HG02884 (cell line): ENCODE results near the gene ACTL10.
"Not testable (repeated sequence)": the region's sequence is repeated elsewhere in the genome, so short reads cannot be mapped to it uniquely, and the experiment has no call there.

Source experiments
- ATAC-seq: cut with Tn5 transposase; IDR thresholded peaks from one replicate; pipeline ENCODE4 v1.9.1; 2021; ENCODE audit warnings: mild to moderate bottlenecking, moderate library complexity; ENCODE audit not compliant: unreplicated experiment

ACTL10 gene

GRCh38 chr20:33693741-33694638 is 27.2 kb downstream of the ACTL10 start:
- ATAC-seq: no peak

- no peak for ATAC-seq
Observed at GRCh38 chr20:33694639-33695012, 27.9 kb downstream of the ACTL10 start.

DNA sequence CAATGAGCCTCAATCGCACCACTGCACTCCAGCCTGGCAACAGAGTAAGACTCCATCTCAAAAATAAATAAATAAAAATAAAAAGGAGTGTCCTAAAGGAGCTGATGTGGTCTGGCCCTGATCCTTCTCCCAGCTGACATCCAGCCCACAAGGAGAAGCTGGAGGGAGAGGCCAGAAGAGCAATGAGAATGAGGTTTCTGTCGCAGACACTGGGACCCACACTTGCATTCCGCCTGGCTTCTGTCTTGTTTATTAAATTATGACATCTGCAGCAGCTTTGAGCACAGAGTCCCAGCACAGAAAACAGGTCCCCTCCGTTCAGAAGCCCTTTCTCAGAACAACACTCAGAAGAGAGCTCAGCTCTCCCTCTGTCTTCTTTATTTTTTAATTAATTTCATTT is 29.7 kb downstream of the ACTL10 start:
- ATAC-seq: no peak

DNA sequence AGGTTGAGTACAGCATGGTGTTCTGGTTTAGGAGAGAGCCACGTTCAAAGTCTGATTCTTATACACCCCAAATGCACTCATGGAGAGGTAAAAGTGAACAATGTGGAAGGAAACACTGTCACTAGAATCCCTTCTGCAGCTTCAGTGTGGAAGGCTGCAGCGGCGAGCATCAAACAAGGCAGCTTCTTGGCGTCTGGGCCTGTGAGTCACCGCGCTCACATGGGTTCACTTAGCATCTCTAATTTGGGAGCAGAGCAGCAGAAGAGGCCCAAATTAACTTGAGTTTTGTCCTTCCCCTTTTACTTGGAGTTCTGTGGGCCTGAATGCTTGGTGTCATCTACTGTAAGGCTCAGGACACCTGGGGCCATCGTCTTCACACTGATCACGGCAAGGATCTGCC is 30.4 kb downstream of the ACTL10 start:
- no peak for ATAC-seq

DNA sequence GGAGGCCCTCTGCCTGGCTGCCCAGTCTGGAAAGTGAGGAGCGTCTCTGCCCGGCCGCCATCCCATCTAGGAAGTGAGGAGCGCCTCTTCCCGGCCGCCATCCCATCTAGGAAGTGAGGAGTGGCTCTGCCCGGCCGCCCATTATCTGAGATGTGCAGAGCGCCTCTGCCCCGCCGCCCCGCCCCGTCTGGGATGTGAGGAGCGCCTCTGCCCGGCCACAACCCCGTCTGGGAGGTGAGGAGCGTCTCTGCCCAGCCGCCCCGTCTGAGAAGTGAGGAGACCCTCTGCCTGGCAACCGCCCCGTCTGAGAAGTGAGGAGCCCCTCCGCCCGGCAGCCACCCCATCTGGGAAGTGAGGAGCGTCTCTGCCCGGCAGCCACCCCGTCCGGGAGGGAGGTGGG is 32.2 kb downstream of the ACTL10 start:
- not testable (repeated sequence) for ATAC-seq

- ATAC-seq: not testable (repeated sequence)
Observed at GRCh38 chr20:33700696-33701441, 34.1 kb downstream of the ACTL10 start.

DNA sequence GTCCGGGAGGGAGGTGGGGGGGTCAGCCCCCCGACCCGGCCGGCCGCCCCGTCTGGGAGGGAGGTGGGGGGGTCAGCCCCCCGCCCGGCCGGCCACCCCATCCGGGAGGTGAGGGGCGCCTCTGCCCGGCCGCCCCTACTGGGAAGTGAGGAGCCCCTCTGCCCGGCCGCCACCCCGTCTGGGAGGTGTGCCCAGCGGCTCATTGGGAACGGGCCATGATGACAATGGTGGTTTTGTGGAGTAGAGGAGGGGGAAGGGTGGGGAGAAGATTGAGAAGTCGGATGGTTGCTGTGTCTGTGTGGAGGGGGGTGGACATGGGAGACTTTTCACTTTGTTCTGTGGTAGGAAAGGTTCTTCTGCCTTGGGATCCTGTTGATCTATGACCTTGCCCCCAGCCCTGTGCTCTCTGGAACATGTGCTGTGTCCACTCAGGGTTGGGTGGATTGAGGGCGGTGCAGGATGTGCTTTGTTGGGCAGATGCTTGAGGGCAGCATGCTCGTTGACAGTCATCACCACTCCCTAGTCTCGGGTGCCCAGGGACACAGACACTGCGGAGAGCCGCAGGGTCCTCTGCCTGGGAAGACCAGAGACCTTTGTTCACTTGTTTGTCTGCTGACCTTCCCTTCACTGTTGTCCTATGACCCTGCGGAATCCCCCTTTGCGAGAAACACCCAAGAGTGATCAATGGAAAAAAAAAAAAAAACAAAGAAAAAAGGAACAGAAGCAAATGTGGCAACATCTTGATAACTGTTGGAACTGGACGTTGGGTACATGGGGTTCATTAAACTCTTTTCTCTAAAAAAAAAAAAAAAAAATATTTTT is 35.1 kb downstream of the ACTL10 start:
- ATAC-seq: no peak

DNA sequence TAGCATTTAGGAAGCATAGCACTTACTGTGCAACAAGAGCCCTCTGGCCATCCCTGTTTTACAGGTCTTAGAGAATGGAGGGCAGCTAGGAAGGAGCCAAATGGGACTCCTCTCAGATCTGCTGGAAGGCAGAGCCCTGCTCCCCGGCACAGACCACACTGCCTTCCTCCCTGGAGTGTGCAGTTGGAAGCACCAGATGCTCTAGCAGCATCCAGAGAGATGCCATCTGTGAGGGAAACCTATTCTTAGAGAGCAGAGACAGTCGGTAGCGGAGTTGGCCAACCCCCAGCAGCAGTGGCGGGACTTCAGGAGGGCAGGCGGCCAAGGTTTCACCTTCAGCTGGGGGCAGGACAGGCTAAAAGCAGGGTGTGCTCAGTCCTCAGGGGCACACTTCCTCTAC is 36.1 kb downstream of the ACTL10 start:
- no peak for ATAC-seq

DNA sequence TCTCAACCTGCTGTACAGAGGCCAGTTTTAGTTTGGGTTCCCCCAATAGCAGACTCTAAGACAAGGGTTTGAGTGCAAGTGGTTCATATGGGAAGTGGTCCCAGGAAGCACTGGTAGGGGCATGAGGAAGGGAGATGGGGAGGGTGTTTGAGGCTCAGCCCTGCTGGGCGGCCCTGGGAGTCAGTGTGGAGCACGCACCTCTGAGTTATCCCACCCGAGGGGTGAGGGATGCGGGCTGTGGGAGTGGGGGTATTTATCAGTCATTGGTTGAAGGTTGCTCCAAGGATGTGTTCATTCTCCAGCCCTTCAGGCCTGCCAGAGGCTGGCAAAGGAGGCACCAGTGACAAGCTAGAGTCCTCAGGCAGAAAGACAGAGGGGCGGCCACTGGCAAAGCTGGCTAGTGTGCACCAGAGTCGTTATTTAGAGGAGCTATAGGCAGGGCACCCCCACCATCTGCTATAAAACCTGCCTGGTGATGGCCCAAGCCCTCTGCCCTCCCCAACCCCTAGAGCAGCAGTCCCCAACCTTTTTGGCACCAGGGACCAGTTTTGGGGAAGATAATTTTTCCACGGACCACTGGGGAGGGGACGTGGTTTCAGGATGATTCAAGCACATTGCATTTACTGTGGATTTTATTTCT is 36.9 kb downstream of the ACTL10 start:
- no peak for ATAC-seq

DNA sequence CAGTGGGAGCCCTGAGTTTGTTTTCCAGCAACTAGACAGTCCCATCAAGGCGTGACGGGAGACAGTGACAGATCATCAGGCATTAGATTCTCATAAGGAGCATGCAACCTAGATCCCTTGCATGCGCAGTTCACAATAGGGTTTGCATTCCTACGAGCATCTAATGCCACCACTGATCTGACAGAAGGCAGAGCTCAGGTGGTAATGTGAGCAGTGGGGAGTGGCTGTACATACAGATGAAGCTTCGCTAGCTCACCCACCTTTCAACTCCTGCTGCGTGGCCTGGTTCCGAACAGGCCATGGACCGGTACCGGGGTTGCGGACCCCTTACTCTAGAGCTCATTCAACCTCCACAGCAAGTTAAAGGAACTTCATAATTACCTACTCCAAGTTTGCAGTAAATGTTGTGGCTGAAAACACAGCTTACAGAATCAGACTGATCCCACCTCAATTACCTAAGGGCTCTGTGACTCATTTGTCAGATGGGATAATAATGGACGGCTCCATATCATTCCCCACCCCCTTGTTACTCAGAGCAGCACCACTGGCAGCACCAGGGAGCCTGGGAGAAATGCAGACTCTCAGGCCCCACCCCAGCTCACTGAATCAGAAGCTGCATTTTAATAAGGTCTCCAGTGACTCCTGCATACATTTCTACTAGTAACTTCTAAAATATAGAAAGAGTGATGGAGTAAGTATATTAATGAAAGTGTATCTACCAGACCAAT is 37.6 kb downstream of the ACTL10 start:
- no peak for ATAC-seq

GRCh38 chr20:33707668-33708067 is 40.9 kb downstream of the ACTL10 start:
- ATAC-seq: no peak

DNA sequence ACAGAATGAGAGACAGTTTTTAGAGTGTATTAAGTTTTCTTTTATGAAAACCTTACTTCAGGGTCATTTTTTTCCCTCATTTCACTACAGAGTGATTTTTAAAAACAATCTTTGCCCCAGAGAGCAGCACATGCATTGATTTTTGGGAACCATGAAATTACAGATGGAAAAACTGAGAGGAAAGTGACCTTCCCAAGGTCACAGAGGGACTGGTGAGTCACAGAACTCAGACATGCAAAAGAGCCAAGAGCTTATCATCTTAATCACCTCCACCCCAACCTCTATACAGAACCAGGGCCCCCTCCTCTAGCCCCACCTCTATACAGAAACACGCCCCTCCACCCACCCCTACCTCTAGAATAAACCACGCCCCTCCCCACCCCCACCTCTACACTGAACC is 42.7 kb downstream of the ACTL10 start:
- no peak for ATAC-seq

- no peak for ATAC-seq
Observed at GRCh38 chr20:33709905-33710541, 43.3 kb downstream of the ACTL10 start.

DNA sequence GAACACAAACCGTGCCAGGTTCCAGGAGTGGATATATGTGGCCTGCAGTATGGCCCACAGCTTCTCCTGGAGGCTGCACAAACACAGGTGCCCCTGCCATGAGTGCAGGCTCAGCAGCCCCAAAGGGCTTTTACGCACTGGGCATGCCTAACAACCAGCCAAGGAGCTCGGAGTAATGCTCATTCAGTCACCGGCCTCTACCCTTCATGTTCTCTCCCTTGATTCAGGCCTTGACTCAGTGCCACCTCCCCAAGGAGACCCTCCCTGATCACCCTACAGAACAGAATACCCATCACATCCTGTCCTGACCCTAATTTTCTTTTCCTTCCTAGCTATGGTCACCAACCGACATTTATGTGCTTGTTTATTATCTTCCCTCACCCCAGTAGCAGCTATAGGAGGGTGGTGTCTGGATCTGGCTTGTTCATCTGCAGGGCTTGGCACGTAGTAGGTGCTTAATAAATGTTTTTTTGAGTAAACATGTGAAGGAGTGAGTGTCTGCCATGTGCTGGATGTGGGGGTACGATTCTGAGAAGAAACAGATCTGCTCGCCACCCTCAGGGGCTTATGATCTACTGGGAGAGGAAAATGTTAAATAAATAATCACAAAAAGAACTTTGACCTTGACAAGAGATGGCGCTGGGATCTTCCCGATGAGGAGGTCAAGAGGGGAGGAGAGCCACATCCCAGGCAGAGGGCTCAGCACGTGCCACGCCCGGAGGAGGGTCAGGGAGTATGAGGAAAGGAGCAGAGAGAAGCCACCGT is 44.1 kb downstream of the ACTL10 start:
- no peak for ATAC-seq

GRCh38 chr20:33711446-33711738 is 44.6 kb downstream of the ACTL10 start:
- no peak for ATAC-seq

DNA sequence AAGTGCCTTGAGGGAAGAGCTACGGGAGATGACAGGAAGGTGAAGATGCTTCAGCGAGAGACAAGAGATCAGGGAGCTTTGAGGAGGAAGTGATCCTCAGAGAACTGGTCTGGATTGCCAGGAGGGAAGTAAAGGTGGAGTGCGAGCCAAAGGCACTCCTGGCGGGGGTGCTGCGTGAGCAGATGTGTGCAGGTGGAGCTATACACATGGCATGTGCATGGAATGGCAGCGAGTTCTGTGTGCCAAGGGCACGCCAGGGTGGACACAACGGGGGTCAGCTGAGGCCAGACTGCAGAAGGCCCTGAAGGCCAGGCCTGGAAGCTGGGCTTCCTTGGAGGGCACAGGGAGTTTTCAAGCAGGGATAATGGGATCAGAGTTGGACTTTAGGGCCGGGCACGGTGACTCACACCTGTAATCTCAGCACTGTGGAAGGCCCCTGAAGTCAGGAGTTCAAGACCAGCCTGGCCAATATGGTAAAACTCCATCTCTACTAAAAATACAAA is 47.2 kb downstream of the ACTL10 start:
- no peak for ATAC-seq

GRCh38 chr20:33716498-33716897 is 49.8 kb downstream of the ACTL10 start:
- ATAC-seq: no peak
